22Rv1 (cell line): ENCODE results near the gene S100A16.

Experiments used
- CTCF ChIP-seq: fragments of 450-650 bp; IDR thresholded peaks from 2 replicates; pipeline ENCODE4 v1.5.1; 2017; ENCODE audit warnings: mild to moderate bottlenecking
- ZFX ChIP-seq: fragments of 450-650 bp; IDR thresholded peaks from 2 replicates; pipeline ENCODE4 v1.6.1; 2017; ENCODE audit warnings: antibody characterized with exemption, borderline replicate concordance

GRCh38 chr1:153623101-153623500 lies 10.2 kb upstream of the S100A16 start:
- TF ChIP-seq CTCF (no peak), ZFX (no peak)
